Amniotic epithelial cell (primary cell): Measurements from ENCODE around the gene GATB.

Source experiments
- DNase-seq: peaks from one replicate; pipeline ENCODE4 v3.0.0-alpha.2; 2010; ENCODE audit warnings: low read depth

The GATB gene

GRCh38 chr4:151651496-151651895 lies 109.3 kb downstream of the GATB start:
- DNase-seq = no peak

GRCh38 chr4:151649479-151649878 lies 111.3 kb downstream of the GATB start:
- DNase-seq = no peak

- no peak for DNase-seq
These were observed 114.5 kb downstream of the GATB start for GRCh38 chr4:151646322-151646721.

- no peak for DNase-seq
These were observed 116.2 kb downstream of the GATB start for GRCh38 chr4:151644622-151645021.

GRCh38 chr4:151643564-151643963 lies 117.2 kb downstream of the GATB start:
- DNase-seq = no peak

GRCh38 chr4:151641983-151642382 lies 118.8 kb downstream of the GATB start:
- no peak for DNase-seq

GRCh38 chr4:151641167-151641566 lies 119.6 kb downstream of the GATB start:
- DNase-seq = peak; percentile 91

GRCh38 chr4:151640381-151640780 lies 120.4 kb downstream of the GATB start:
- no peak for DNase-seq

- no peak for DNase-seq
These were observed 122.4 kb downstream of the GATB start for GRCh38 chr4:151638295-151638858.

GRCh38 chr4:151631349-151631748 lies 129.5 kb downstream of the GATB start:
- DNase-seq = no peak

GRCh38 chr4:151629097-151629783 lies 131.6 kb downstream of the GATB start:
- DNase-seq = no peak

- DNase-seq = no peak
These were observed 132.7 kb downstream of the GATB start for GRCh38 chr4:151628001-151628608.

GRCh38 chr4:151627491-151627890 lies 133.3 kb downstream of the GATB start:
- no peak for DNase-seq

- DNase-seq = no peak
These were observed 134.1 kb downstream of the GATB start for GRCh38 chr4:151626751-151627150.

GRCh38 chr4:151626228-151626627 lies 134.6 kb downstream of the GATB start:
- no peak for DNase-seq

- no peak for DNase-seq
These were observed 135.9 kb downstream of the GATB start for GRCh38 chr4:151624626-151625565.
